ENCODE results near the gene EXOC8. TPM values are rescaled to one million over a fixed set of nuclear protein-coding genes. Genes with fewer than 3 reads are reported as not detected.
A peak's percentile ranks its signal among the peaks of the same experiment; 100 is the strongest.

The EXOC8 gene, protein sequence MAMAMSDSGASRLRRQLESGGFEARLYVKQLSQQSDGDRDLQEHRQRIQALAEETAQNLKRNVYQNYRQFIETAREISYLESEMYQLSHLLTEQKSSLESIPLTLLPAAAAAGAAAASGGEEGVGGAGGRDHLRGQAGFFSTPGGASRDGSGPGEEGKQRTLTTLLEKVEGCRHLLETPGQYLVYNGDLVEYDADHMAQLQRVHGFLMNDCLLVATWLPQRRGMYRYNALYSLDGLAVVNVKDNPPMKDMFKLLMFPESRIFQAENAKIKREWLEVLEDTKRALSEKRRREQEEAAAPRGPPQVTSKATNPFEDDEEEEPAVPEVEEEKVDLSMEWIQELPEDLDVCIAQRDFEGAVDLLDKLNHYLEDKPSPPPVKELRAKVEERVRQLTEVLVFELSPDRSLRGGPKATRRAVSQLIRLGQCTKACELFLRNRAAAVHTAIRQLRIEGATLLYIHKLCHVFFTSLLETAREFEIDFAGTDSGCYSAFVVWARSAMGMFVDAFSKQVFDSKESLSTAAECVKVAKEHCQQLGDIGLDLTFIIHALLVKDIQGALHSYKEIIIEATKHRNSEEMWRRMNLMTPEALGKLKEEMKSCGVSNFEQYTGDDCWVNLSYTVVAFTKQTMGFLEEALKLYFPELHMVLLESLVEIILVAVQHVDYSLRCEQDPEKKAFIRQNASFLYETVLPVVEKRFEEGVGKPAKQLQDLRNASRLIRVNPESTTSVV
- 3.9 TPM for polyA plus RNA-seq (2012; ENCODE audit: low read depth, missing spikeins)

DNA sequence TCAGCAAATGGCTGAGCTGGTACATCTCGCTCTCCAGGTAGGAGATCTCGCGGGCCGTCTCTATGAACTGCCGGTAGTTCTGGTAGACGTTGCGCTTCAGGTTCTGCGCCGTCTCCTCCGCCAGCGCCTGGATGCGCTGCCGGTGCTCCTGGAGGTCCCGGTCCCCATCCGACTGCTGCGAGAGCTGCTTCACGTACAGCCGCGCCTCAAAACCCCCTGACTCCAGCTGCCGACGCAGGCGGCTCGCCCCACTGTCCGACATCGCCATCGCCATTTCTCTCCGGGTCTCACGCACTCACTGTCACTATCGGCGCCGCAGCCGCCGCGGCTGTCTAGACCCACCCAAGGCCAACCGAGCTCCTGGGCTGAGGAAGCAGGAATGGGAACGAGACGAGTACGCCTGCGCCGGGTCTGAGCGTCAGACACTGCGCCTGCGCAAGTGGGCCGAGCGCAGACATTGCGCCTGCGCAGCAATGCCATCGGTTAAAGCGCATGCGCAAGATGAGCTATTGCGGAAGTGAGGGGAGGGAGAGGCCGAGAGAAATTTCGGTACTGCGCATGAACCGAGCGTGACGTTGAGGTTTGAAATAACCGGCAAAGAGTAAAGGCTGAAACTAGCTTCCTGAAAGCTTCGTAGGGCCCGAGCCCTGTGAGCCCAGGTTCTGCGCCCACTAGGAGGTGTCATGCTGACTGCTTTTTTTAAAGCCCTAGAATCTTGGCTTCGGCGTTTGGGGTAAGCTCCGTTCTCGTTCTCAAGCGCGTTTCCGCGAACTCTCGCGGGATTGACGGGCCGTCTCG, at the start of gene EXOC8:
TSS of gene EXOC8 (minus strand) at position 381 of the 798 bp plus-strand sequence. CDS start at position 274, 107 bp downstream.
- TF ChIP-seq POU2F2 (IDR thresholded peaks at IDR 0.05; ENCODE audit: low read depth, low read length) (no peak; the same call in 1 of the 2 replicates), POLR2AphosphoS5 (IDR thresholded peaks at IDR 0.05; ENCODE audit: low read depth, low read length) (peak; percentile 90), SPI1 (IDR thresholded peaks at IDR 0.05; ENCODE audit: low read depth, low read length) (peak; percentile 77), PAX5 (IDR thresholded peaks at IDR 0.05; ENCODE audit: insufficient read depth, low read length, severe bottlenecking) (no peak), POLR2A (IDR thresholded peaks at IDR 0.05; ENCODE audit: low read depth, low read length) (peak; percentile 72), TAF1 (IDR thresholded peaks at IDR 0.05; ENCODE audit: low read depth, low read length) (peak; percentile 95)
- peak; percentile 100 for FAIRE-seq
- DNase-seq (ENCODE audit: insufficient read length, low spot score), result peak; percentile 86

DNA sequence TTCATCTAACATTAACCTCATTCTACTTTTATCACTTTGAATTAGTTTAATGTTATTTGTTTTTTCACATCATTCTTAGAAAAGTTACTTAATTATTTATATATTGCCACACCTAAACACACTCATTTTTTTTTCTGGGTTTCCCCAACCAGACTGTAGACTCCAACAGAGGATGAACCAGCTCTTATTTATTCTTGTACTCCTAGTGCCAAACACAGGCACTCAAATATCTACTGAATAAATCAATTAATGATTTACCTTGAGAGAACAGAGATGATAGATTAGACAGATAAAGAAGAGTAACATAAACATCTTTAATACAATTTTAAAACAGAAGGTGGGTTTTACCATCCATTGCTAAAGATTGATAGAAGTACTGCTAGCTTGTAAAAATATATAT, 48.8 kb upstream of the EXOC8 start:
- FAIRE-seq, result no peak
- no peak for TF ChIP-seq TAF1 (IDR thresholded peaks at IDR 0.05; ENCODE audit: low read depth, low read length)
- no peak for TF ChIP-seq POU2F2 (IDR thresholded peaks at IDR 0.05; ENCODE audit: low read depth, low read length)
- no peak for TF ChIP-seq POLR2AphosphoS5 (IDR thresholded peaks at IDR 0.05; ENCODE audit: low read depth, low read length)
- no peak for TF ChIP-seq POLR2A (IDR thresholded peaks at IDR 0.05; ENCODE audit: low read depth, low read length)
- no peak for TF ChIP-seq SPI1 (IDR thresholded peaks at IDR 0.05; ENCODE audit: low read depth, low read length)
- TF ChIP-seq PAX5 (IDR thresholded peaks at IDR 0.05; ENCODE audit: insufficient read depth, low read length, severe bottlenecking), result no peak
- DNase-seq (ENCODE audit: insufficient read length, low spot score), result no peak

DNA sequence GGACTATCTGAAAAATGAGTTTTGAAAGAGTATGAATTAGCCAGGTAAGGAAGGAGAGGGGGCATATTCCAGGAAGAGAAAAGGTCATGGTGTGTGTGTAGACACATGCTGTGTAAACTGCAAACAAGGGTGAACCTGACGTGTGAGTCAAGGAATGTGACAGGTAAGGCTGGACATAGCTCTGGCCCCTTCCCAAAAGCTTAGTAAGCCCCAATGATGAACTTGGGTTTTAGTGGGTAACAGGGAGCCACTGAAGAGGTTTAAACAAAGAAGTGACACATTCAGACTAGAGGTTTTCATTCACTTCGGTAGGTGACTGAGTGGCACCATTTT, 47.7 kb upstream of the EXOC8 start:
- FAIRE-seq (peak; percentile 41), DNase-seq (ENCODE audit: insufficient read length, low spot score) (no peak)
- no peak for TF ChIP-seq SPI1 (IDR thresholded peaks at IDR 0.05; ENCODE audit: low read depth, low read length)
- TF ChIP-seq POU2F2 (IDR thresholded peaks at IDR 0.05; ENCODE audit: low read depth, low read length), result no peak
- no peak for TF ChIP-seq POLR2A (IDR thresholded peaks at IDR 0.05; ENCODE audit: low read depth, low read length)
- no peak for TF ChIP-seq TAF1 (IDR thresholded peaks at IDR 0.05; ENCODE audit: low read depth, low read length)
- no peak for TF ChIP-seq PAX5 (IDR thresholded peaks at IDR 0.05; ENCODE audit: insufficient read depth, low read length, severe bottlenecking)
- no peak for TF ChIP-seq POLR2AphosphoS5 (IDR thresholded peaks at IDR 0.05; ENCODE audit: low read depth, low read length)

DNA sequence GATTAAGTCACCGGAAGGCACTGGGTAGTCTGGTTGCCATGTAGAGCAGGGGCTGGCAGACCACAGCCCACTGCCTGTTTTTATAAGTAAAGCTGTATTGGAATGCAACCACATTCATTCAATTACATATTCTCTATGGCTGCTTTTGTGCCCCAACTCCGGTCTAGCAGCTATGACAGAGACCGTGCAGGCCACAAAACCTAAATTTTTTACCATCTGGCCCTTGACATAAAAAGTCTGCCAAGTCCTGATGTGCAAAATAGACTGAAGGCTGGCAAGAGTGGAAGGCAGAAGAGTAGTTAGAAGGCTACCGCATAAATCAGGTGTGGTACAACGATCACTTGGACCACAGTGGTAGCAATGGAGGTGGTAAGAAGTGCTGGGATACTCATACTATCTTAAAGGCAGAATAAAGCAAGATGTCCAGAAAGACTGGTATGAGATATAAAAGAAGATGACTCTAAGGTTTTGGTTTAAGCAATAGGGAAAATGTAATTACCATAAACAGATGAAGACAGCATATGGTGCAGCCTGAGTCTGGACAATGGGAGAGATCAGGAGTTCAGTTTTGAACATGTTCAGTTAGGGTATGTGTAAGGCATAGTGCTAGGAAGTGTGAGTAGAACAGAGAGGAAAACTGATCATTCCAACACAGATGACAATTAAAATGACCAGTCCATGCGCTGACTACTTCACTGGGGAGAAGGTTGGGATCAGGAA, 47.2 kb upstream of the EXOC8 start:
- TF ChIP-seq POLR2AphosphoS5 (IDR thresholded peaks at IDR 0.05; ENCODE audit: low read depth, low read length) (no peak), TAF1 (IDR thresholded peaks at IDR 0.05; ENCODE audit: low read depth, low read length) (no peak), POU2F2 (IDR thresholded peaks at IDR 0.05; ENCODE audit: low read depth, low read length) (no peak), POLR2A (IDR thresholded peaks at IDR 0.05; ENCODE audit: low read depth, low read length) (no peak), SPI1 (IDR thresholded peaks at IDR 0.05; ENCODE audit: low read depth, low read length) (no peak)
- FAIRE-seq, result peak; percentile 63
- DNase-seq (ENCODE audit: insufficient read length, low spot score), result no peak

DNA sequence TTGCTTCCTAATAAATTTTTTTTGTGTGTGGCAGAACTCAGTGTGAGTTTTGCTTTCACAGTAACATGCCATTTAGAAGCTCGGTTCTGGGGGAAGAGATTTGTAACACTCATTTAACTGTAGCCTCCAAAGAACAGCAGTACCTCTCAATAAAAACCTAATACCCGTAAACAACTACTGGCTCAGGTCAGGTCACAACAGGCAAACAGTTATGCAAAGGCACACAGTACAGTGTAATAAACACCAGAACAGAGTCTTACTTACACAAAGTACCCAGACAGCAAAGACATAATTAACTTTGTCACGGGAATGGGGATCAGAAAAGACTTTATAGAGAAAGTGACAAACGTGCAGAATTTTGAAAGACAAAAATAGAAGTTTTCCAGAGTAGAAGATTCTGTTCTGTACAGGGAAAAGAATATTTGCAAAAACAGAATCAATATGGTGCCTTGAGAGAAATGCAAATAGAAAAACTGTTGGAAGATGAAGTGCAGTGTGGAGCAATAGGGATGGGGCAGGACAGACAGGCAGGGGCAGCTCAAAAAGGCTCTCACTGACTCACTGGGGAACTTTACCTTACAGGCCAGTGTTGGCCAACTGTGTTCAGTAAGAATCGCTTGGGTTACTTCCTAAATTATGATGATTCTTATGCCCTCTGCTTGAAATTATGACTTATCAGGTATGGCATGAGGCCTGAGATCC, 45.7 kb upstream of the EXOC8 start:
- DNase-seq (ENCODE audit: insufficient read length, low spot score) (no peak), FAIRE-seq (no peak)
- TF ChIP-seq POLR2A (IDR thresholded peaks at IDR 0.05; ENCODE audit: low read depth, low read length) (no peak), POLR2AphosphoS5 (IDR thresholded peaks at IDR 0.05; ENCODE audit: low read depth, low read length) (no peak), SPI1 (IDR thresholded peaks at IDR 0.05; ENCODE audit: low read depth, low read length) (no peak), POU2F2 (IDR thresholded peaks at IDR 0.05; ENCODE audit: low read depth, low read length) (no peak), PAX5 (IDR thresholded peaks at IDR 0.05; ENCODE audit: insufficient read depth, low read length, severe bottlenecking) (no peak), TAF1 (IDR thresholded peaks at IDR 0.05; ENCODE audit: low read depth, low read length) (no peak)

DNA sequence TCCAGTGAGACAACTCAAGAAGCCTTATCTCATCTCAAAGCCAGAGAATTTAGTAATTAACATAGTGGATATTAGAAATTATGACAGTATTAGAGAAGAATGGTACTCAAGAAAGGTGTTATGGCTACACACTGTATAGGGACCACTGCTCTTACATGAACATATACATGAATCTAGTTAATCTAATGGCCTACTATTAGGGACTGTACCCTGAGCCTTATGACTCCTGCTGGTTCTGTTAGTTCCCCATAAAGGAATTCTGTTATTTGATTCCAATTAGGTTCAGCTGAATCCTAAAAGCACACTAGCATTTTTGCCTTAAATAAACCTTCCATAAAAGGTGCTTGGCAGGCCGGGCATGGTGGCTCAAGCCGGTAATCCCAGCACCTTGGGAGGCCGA, 44.8 kb upstream of the EXOC8 start:
- FAIRE-seq (no peak), DNase-seq (ENCODE audit: insufficient read length, low spot score) (no peak)
- no peak for TF ChIP-seq POLR2A (IDR thresholded peaks at IDR 0.05; ENCODE audit: low read depth, low read length)
- no peak for TF ChIP-seq POLR2AphosphoS5 (IDR thresholded peaks at IDR 0.05; ENCODE audit: low read depth, low read length)
- no peak for TF ChIP-seq PAX5 (IDR thresholded peaks at IDR 0.05; ENCODE audit: insufficient read depth, low read length, severe bottlenecking)
- TF ChIP-seq SPI1 (IDR thresholded peaks at IDR 0.05; ENCODE audit: low read depth, low read length), result no peak

DNA sequence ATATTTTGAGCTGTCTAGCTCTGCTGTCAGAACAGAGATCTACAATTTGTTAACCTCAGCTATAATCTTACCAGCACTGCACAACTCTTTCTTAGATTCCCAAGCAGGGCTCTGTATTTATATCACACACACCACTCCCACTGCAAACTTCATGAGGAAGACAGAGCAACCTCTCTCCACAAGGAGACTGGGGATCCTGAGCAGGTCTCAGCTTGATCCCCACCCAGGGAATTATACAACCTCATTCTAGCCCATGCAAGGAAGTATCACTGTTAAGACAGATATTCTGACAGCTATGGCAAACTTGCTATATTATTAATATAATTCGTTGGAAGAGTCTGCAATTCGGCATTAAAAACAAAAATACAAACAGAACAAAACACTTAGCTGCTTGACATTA, 44.1 kb upstream of the EXOC8 start:
- FAIRE-seq (no peak), DNase-seq (ENCODE audit: insufficient read length, low spot score) (no peak)
- TF ChIP-seq POU2F2 (IDR thresholded peaks at IDR 0.05; ENCODE audit: low read depth, low read length) (no peak), TAF1 (IDR thresholded peaks at IDR 0.05; ENCODE audit: low read depth, low read length) (no peak), POLR2AphosphoS5 (IDR thresholded peaks at IDR 0.05; ENCODE audit: low read depth, low read length) (no peak), PAX5 (IDR thresholded peaks at IDR 0.05; ENCODE audit: insufficient read depth, low read length, severe bottlenecking) (no peak), POLR2A (IDR thresholded peaks at IDR 0.05; ENCODE audit: low read depth, low read length) (no peak), SPI1 (IDR thresholded peaks at IDR 0.05; ENCODE audit: low read depth, low read length) (no peak)
